Measurements from ENCODE around the gene COL4A5.

COL4A5 gene

DNA sequence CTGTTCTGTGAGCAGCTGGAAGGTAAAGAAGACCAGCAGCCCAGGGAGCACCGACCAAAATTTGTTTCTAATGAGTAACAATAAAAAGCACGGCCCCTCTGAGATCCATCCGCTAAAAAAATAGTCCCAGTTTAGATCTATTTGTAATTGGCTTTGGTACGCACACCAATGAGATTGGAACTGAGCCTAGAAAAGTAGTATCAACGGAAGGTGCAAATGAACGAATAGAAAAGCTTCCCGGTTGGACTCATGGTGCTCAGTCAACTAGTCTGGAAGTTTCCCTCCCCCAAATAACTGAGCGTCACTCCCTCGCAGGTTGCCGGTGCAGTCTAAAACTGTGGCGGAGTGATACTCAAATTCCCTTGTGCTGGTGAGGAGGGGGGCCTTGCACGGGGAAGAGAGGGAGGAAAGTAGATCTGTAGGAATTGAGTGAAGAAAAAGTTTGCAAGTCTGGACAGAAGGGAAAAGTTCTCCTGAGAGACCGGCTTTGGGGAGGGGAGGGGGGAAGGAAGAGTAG is at the start of gene COL4A5:
COL4A5 (plus strand) TSS at position 413 of the 517 bp plus-strand sequence. CDS start 288 bp downstream, outside the sequence.
- Histone ChIP-seq H3K4me3 (ENCODE audit: low read depth, low read length) (peak within 1 kb of the TSS; percentile 54), H3K9me3 (ENCODE audit: control insufficient read depth, insufficient read depth, low read depth, low read length) (no peaks in the 10 kb centered on the region), H3K36me3 (ENCODE audit: control insufficient read depth in 2 of 2, insufficient read depth in 1 of 2, low read length in 2 of 2) (no peaks in the 10 kb centered on the region), H3K4me1 (ENCODE audit: control insufficient read depth, insufficient read depth, low read length) (peaks cover 4% of the 10 kb centered on the region; the same call in 1 of the 2 replicates), H3K27ac (ENCODE audit: extremely low read depth, low read depth, low read length) (peak within 1 kb of the TSS; percentile 77)
- POLR2A ChIA-PET = interaction anchor here (0.9 to 1.3 kb wide), 4 partner anchors 9 to 129 kb away, joined by 3 to 5 read pairs (median 3); no protein-coding TSS in a partner anchor
- CTCF ChIA-PET = interaction anchor here (0.6 to 1.4 kb wide), 4 partner anchors 215 to 487 kb away, joined by 3 to 5 read pairs (median 4); no protein-coding TSS in a partner anchor
- TF ChIP-seq ZNF623 (tag by site-specific recombination; IDR thresholded peaks at IDR 0.05) = 0 out of 2 replicates have a peak, but pooled peaks have one; percentile 23
- no peak for TF ChIP-seq ZNF169 (tag by site-specific recombination; IDR thresholded peaks at IDR 0.05)
- TF ChIP-seq ZNF155 (tag by site-specific recombination; IDR thresholded peaks at IDR 0.05) = no peak
- TF ChIP-seq, protein P1, sequence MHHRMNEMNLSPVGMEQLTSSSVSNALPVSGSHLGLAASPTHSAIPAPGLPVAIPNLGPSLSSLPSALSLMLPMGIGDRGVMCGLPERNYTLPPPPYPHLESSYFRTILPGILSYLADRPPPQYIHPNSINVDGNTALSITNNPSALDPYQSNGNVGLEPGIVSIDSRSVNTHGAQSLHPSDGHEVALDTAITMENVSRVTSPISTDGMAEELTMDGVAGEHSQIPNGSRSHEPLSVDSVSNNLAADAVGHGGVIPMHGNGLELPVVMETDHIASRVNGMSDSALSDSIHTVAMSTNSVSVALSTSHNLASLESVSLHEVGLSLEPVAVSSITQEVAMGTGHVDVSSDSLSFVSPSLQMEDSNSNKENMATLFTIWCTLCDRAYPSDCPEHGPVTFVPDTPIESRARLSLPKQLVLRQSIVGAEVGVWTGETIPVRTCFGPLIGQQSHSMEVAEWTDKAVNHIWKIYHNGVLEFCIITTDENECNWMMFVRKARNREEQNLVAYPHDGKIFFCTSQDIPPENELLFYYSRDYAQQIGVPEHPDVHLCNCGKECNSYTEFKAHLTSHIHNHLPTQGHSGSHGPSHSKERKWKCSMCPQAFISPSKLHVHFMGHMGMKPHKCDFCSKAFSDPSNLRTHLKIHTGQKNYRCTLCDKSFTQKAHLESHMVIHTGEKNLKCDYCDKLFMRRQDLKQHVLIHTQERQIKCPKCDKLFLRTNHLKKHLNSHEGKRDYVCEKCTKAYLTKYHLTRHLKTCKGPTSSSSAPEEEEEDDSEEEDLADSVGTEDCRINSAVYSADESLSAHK (tag by site-specific recombination; IDR thresholded peaks at IDR 0.05) = peak; percentile 80
- TF ChIP-seq, protein P2, sequence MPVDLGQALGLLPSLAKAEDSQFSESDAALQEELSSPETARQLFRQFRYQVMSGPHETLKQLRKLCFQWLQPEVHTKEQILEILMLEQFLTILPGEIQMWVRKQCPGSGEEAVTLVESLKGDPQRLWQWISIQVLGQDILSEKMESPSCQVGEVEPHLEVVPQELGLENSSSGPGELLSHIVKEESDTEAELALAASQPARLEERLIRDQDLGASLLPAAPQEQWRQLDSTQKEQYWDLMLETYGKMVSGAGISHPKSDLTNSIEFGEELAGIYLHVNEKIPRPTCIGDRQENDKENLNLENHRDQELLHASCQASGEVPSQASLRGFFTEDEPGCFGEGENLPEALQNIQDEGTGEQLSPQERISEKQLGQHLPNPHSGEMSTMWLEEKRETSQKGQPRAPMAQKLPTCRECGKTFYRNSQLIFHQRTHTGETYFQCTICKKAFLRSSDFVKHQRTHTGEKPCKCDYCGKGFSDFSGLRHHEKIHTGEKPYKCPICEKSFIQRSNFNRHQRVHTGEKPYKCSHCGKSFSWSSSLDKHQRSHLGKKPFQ (tag by site-specific recombination; IDR thresholded peaks at IDR 0.05) = 0 out of 2 replicates have a peak, but pooled peaks have one; percentile 42
- TF ChIP-seq ZNF184 (tag by site-specific recombination; IDR thresholded peaks at IDR 0.05) = 0 out of 2 replicates have a peak, but pooled peaks have one; percentile 41
- peak; percentile 42; the same call in 1 of the 2 replicates for TF ChIP-seq ZNF76 (tag by site-specific recombination; IDR thresholded peaks at IDR 0.05; ENCODE audit: borderline replicate concordance, low read depth)
- no peak for TF ChIP-seq ZNF513 (tag by site-specific recombination; IDR thresholded peaks at IDR 0.05)
- peak; percentile 73; the same call in 1 of the 2 replicates for TF ChIP-seq ZNF660 (tag by site-specific recombination; IDR thresholded peaks at IDR 0.05)
- TF ChIP-seq, protein P3, sequence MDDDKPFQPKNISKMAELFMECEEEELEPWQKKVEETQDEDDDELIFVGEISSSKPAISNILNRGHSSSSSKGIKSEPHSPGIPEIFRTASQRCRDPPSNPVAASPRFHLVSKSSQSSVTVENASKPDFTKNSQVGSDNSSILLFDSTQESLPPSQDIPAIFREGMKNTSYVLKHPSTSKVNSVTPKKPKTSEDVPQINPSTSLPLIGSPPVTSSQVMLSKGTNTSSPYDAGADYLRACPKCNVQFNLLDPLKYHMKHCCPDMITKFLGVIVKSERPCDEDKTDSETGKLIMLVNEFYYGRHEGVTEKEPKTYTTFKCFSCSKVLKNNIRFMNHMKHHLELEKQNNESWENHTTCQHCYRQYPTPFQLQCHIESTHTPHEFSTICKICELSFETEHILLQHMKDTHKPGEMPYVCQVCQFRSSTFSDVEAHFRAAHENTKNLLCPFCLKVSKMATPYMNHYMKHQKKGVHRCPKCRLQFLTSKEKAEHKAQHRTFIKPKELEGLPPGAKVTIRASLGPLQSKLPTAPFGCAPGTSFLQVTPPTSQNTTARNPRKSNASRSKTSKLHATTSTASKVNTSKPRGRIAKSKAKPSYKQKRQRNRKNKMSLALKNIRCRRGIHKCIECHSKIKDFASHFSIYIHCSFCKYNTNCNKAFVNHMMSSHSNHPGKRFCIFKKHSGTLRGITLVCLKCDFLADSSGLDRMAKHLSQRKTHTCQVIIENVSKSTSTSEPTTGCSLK (tag by site-specific recombination; IDR thresholded peaks at IDR 0.05) = no peak
- peak; percentile 56; the same call in 1 of the 2 replicates for TF ChIP-seq ZNF362 (tag by site-specific recombination; IDR thresholded peaks at IDR 0.05)
- TF ChIP-seq ZNF621 (tag by site-specific recombination; IDR thresholded peaks at IDR 0.05) = no peak
- TF ChIP-seq FEZF1 (tag by site-specific recombination; IDR thresholded peaks at IDR 0.05) = peak; percentile 46; the same call in 1 of the 2 replicates
- TF ChIP-seq ZNF629 (tag by site-specific recombination; IDR thresholded peaks at IDR 0.05) = peak; percentile 74
- TF ChIP-seq ZNF10 (tag by site-specific recombination; IDR thresholded peaks at IDR 0.05) = 0 out of 2 replicates have a peak, but pooled peaks have one; percentile 66
- TF ChIP-seq ZBTB1 (tag by site-specific recombination; IDR thresholded peaks at IDR 0.05) = no peak
- TF ChIP-seq IKZF3 (tag by site-specific recombination; IDR thresholded peaks at IDR 0.05) = peak; percentile 49; the same call in 1 of the 2 replicates
- TF ChIP-seq ZFP69B (tag by site-specific recombination; IDR thresholded peaks at IDR 0.05) = peak; percentile 53; the same call in 1 of the 2 replicates
- 0 out of 2 replicates have a peak, but pooled peaks have one; percentile 22 for TF ChIP-seq KLF8 (tag by site-specific recombination; IDR thresholded peaks at IDR 0.05)
- TF ChIP-seq MZF1 (tag by site-specific recombination; IDR thresholded peaks at IDR 0.05; ENCODE audit: borderline replicate concordance) = peak; percentile 61; the same call in 1 of the 2 replicates
- peak; percentile 22; the same call in 1 of the 2 replicates for TF ChIP-seq KLF7 (tag by site-specific recombination; IDR thresholded peaks at IDR 0.05; ENCODE audit: borderline replicate concordance)
- peak; percentile 76 for TF ChIP-seq SP7 (tag by site-specific recombination; IDR thresholded peaks at IDR 0.05)
- TF ChIP-seq PRDM1 (tag by site-specific recombination; IDR thresholded peaks at IDR 0.05) = peak; percentile 91
- peak; percentile 42; the same call in 1 of the 2 replicates for TF ChIP-seq ZBTB11 (tag by site-specific recombination; conservative IDR thresholded peaks at IDR 0.05; ENCODE audit: low read depth)
- TF ChIP-seq ZNF146 (tag by site-specific recombination; IDR thresholded peaks at IDR 0.05) = no peak
